T-helper 17 cell (primary cell): Measurements from ENCODE around the gene SLC35A1. TPM values are rescaled to one million over a fixed set of nuclear protein-coding genes. Genes with fewer than 3 reads are reported as not detected.
"Not testable (repeated sequence)": the region's sequence is repeated elsewhere in the genome, so short reads cannot be mapped to it uniquely, and the experiment has no call there.

Experiments used
- ATAC-seq: fragments of 150-1000 bp; cut with Tn5 transposase; 2 replicates; pipeline ENCODE4 v1.10.0; 2021; ENCODE audit warnings: mild to moderate bottlenecking, moderate library complexity
- DNase-seq, 3 donors: peaks; one replicate each; pipeline versions ENCODE4 v3.0.0 to v3.0.0-alpha.2; 2020 to 2021
- H3K9me3 ChIP-seq: one replicate; pipeline ENCODE4 v1.7.0; 2013; ENCODE audit warnings: low read length, mild to moderate bottlenecking; ENCODE audit not compliant: control insufficient read depth, poor library complexity, severe bottlenecking
- H3K27ac Mint-ChIP-seq: one replicate; pipeline ENCODE4 v1.8.0; 2022; ENCODE audit warnings: mild to moderate bottlenecking, moderate library complexity, mixed read lengths
- H3K27me3 Mint-ChIP-seq: one replicate; pipeline ENCODE4 v1.8.0; 2022; ENCODE audit warnings: mixed read lengths
- H3K36me3 Mint-ChIP-seq: one replicate; pipeline ENCODE4 v1.8.0; 2022; ENCODE audit warnings: low read depth, mixed read lengths
- H3K4me1 Mint-ChIP-seq: one replicate; pipeline ENCODE4 v1.8.0; 2022; ENCODE audit warnings: mild to moderate bottlenecking, mixed read lengths
- H3K4me3 Mint-ChIP-seq: one replicate; pipeline ENCODE4 v1.8.0; 2022; ENCODE audit warnings: mild to moderate bottlenecking, moderate library complexity, mixed read lengths
- total RNA-seq, 4 donors: library from RNA in 2 of 4; stranded (reverse) in 2 of 4; gene quantifications; one replicate each; pipeline ENCODE4 v1.2.3 and lab custom pipeline; 2022 to 2026

Gene SLC35A1
- total RNA-seq, 2 donors from 2014 or later = 9.7 to 10.2 TPM

DNA sequence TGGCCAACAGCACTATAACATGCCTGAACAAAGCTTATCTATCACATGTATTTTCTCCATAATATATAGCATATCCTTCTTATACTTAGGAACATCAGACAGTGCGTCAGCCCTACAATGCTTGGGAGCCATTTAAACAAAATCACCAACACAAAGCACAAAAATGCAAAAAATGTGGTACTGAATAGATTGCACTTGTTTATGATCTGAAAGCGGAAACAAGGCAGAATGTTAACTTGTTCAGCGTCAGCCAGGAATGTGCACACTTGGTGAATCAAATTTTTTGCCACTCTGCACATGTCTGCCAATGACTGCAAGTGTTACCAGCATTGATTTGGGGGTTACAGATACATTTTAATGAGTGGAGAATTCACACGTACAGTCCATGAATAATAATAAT lies 14.8 kb downstream of the SLC35A1 start:
- H3K9me3 ChIP-seq = no peaks in the 10 kb centered on the region
- ATAC-seq (no peak), DNase-seq (no peak)
- Mint-ChIP-seq H3K27me3 (no peaks in the 10 kb centered on the region), H3K4me3 (no peak overlapping the region), H3K4me1 (peaks cover 14% of the 10 kb centered on the region), H3K27ac (no peak overlapping the region), H3K36me3 (peaks cover 6% of the 10 kb centered on the region)

DNA sequence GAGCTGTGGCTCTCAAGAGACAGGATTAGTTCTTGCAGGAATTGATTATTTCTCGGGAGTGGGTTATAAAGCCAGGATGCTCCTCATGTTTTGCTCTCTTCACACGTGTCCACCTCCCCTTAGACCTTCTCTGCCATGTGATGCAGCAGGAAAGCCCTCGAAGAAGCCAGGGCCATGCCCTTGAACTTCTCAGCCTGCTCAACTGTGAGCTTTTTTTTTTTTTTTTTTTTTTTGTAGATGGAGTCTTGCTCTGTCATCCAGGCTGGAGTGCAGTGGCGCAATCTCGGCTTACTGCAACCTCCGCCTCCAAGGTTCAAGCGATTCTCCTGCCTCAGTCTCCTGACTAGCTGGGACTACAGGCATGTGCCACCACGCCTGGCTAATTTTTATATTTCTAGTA lies 16.6 kb downstream of the SLC35A1 start:
- DNase-seq, H3K4me1 Mint-ChIP-seq, H3K4me3 Mint-ChIP-seq, ATAC-seq, H3K27me3 Mint-ChIP-seq, H3K9me3 ChIP-seq, H3K27ac Mint-ChIP-seq, H3K36me3 Mint-ChIP-seq: not testable (repeated sequence)

DNA sequence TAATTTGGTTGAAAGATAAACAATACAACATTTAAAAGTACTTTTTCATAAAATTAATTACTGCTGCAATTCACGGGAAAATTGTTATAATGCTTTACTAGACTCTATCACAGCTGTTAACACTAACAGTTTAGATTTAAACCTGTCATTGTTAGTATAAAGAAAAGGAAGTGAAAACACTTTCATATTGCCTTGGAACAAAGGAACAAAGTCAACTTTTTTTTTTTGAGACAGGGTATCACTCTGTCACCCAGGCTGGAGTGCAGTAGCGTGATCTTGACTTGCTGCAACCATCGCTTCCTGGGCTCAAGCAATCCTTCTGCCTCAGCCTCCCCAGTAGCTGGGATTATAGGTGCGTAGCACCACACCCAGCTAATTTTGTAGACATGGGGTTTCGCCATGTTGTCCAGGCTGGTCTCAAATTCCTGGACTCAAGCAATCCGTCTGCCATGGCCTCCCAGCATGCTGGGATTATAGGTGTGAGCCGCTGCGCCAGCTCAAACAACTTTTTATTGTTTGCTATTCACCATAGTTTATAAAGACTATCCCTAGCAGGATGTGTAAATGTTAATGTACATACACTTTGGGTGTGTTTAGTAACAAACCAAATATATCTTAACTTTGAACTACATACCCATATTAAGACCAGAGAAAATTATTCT lies 22.1 kb downstream of the SLC35A1 start:
- H3K27me3 Mint-ChIP-seq = no peaks in the 10 kb centered on the region
- ATAC-seq = no peak

DNA sequence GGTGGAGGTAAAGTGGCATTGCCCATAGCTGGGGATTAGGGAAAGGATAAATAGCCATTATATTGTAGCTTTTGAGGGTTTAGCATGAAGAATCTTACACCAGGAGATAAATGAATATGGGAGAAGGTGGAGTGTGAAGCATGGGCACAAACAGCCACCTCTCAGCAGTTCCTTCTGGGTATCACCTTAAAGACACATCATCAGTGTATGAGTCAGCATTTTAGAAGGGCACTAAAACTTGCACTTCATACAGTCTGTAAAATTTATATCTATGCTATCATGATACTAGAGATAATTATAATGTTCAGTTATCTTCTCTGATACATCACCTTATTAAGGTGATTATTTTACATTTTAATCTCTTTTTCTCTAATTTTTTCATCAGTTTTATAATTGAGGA lies 25.3 kb downstream of the SLC35A1 start:
- H3K4me3 Mint-ChIP-seq = no peak overlapping the region
- H3K36me3 Mint-ChIP-seq = peaks cover 4% of the 10 kb centered on the region
- no peaks in the 10 kb centered on the region for H3K9me3 ChIP-seq
- peaks cover 3% of the 10 kb centered on the region for H3K4me1 Mint-ChIP-seq
- no peak overlapping the region for H3K27ac Mint-ChIP-seq
- H3K27me3 Mint-ChIP-seq = no peaks in the 10 kb centered on the region
- ATAC-seq (no peak), DNase-seq (no peak)

More for the DNA sequence above, 22.1 kb downstream of the SLC35A1 start:
- peaks cover 2% of the 10 kb centered on the region for H3K36me3 Mint-ChIP-seq
- H3K27ac Mint-ChIP-seq = no peak overlapping the region
- peaks cover 2% of the 10 kb centered on the region for H3K4me1 Mint-ChIP-seq
- DNase-seq = no peak
- no peak overlapping the region for H3K4me3 Mint-ChIP-seq
- H3K9me3 ChIP-seq = no peaks in the 10 kb centered on the region

DNA sequence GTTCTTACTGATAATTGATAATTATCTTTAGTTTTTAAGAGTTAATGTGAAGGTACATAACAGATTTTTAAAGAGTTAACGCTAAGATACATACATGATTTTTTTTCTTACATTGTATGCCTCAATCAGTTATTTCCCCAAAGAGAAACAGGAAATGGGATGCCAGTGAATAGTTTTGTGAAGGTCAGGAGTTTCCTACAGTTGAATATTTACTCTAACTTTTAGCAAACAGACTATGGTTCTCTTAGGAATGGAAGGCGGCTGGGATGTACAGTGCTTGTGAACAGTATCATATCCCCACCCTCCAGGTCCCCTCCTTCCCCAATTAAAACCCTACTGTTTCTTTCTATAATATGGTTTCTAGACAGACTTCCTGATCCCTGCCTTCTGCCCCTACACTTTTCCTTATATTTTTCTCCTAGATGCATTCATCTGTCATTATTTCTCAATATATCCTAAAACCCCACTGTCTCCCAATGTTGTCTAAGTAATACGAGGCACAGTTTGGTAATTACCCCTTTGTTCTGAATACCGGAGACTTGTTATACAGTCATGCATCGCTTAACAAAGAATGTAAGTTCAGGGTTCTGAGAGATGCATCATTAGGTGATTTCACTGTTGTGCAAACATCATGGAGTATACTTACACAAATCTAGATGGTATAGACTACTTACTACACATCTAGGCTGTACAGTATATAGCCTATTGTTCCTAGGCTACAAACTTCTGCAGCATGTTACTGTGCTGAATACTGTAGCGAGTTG lies 29.2 kb downstream of the SLC35A1 start:
- no peaks in the 10 kb centered on the region for H3K9me3 ChIP-seq
- ATAC-seq = no peak
- Mint-ChIP-seq H3K4me1 (peaks cover 7% of the 10 kb centered on the region), H3K36me3 (peaks cover 6% of the 10 kb centered on the region), H3K4me3 (no peak overlapping the region), H3K27ac (no peak overlapping the region), H3K27me3 (no peaks in the 10 kb centered on the region)
- no peak for DNase-seq

DNA sequence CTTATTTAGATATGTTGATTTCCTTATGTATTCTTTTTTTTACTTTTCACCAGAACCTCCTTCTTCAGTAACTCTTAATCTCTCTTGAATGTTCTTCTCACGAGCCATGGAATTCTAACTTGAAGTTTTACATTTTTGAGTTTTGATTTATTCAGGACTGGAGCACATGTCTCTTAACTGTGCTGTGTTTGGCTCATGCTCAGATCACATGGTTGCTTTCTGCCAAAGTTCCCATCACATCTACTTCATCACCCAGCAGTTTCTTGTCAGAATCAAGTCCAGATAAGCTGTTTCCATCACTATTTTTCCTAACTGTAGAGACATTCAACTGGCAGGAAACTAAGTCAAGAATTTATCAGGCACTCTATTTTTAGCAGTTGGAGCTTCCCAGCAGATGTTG lies 31.7 kb downstream of the SLC35A1 start:
- Mint-ChIP-seq H3K27me3 (no peaks in the 10 kb centered on the region), H3K4me1 (peaks cover 7% of the 10 kb centered on the region), H3K27ac (peak overlapping the region; percentile 71), H3K36me3 (peaks cover 5% of the 10 kb centered on the region), H3K4me3 (no peak overlapping the region)
- DNase-seq (no peak), ATAC-seq (no peak)
- no peaks in the 10 kb centered on the region for H3K9me3 ChIP-seq

DNA sequence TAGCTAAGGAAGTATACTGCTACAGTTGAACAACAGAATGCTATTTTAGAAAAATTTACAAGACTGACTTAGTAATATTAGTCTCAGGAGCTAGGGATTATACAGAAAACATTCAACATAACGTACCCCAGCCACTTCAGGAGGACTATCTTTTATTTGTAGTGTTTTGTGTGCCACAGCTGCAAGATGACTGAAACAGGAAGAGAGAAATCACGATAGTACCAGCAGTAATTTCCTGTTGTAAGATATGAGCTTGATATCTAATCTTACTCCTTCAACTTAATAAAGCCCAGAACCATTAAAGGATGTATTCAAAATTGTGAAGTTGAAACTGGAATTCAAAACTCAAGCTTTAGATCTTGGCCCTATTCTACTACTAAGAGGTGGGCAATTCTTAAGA lies 42.1 kb downstream of the SLC35A1 start:
- peaks cover 8% of the 10 kb centered on the region for H3K36me3 Mint-ChIP-seq
- no peak for ATAC-seq

DNA sequence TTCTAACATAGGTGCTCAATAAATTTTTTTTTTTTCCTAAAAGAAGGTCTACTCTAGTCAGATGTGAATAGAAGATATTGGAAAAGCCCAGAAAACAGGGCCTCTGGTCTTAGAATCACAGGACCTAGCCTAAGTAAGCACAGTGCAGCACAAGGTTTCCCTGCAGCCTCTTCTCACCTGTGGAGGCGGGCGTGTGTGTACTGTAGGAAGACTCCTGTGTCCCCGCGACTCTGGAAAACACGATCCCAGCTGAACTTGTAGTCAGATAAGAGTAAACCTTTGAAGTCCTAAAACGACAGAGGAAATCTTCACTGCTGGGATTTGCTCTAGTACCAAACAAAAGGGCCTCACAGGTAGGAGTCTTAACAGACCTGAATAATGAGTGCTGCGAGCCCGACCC lies 45.7 kb downstream of the SLC35A1 start:
- Mint-ChIP-seq H3K4me3 (no peak overlapping the region), H3K27ac (no peak overlapping the region), H3K36me3 (peaks cover 7% of the 10 kb centered on the region), H3K4me1 (peaks cover 8% of the 10 kb centered on the region), H3K27me3 (no peaks in the 10 kb centered on the region)
- no peak for DNase-seq
- no peaks in the 10 kb centered on the region for H3K9me3 ChIP-seq
- ATAC-seq = no peak

More for the DNA sequence above, 42.1 kb downstream of the SLC35A1 start:
- DNase-seq = no peak
- H3K9me3 ChIP-seq = no peaks in the 10 kb centered on the region
- no peak overlapping the region for H3K4me3 Mint-ChIP-seq
- H3K4me1 Mint-ChIP-seq = peaks cover 8% of the 10 kb centered on the region
- H3K27me3 Mint-ChIP-seq = no peaks in the 10 kb centered on the region
- peak overlapping the region; percentile 54 for H3K27ac Mint-ChIP-seq

DNA sequence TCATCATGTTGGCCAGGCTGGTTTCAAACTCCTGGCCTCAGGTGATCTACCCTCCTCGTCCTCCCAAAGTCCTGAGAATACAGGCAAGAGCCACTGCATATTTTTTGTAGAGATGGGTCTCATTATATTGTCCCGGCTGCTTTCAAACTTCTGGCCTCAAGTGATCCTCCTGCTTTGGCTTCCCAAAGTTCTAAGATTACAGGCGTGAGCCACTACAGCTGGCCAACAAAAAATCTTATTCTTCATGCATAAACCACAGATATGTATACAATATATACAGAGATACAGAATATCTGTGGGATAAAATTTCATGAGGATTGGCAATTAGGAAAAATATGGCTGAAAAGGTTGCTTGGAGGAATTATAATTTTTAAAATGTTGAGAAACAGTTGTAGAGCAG lies 49.9 kb downstream of the SLC35A1 start:
- Mint-ChIP-seq H3K27me3 (no peaks in the 10 kb centered on the region), H3K27ac (no peak overlapping the region), H3K4me1 (peaks cover 2% of the 10 kb centered on the region), H3K36me3 (peaks cover 4% of the 10 kb centered on the region), H3K4me3 (no peak overlapping the region)
- DNase-seq (no peak), ATAC-seq (no peak)
- H3K9me3 ChIP-seq = no peaks in the 10 kb centered on the region

DNA sequence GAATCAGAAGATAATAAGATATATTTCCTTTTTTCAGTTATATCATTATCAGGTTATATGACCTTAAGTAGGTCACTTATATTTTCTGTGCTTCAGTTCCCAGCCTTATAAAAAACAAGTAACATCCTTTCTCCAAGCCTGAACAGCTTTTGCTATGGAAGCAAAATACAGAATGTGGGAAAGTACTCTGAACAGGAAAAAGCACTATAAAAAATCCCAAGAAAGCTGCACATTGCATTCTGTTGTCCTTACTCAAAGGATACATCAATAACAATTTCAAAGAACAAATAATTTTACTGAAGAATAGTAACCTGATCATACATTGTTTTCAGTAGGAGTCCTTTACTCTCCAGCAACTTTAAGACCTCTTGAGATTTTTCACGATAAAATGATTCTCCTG lies 56.4 kb downstream of the SLC35A1 start:
- H3K36me3 Mint-ChIP-seq = peaks cover 5% of the 10 kb centered on the region
- peaks cover 17% of the 10 kb centered on the region for H3K4me1 Mint-ChIP-seq
- no peaks in the 10 kb centered on the region for H3K27me3 Mint-ChIP-seq
- no peaks in the 10 kb centered on the region for H3K9me3 ChIP-seq
- DNase-seq (no peak), ATAC-seq (no peak)
- no peak overlapping the region for H3K4me3 Mint-ChIP-seq
- H3K27ac Mint-ChIP-seq = peak overlapping the region; percentile 69

DNA sequence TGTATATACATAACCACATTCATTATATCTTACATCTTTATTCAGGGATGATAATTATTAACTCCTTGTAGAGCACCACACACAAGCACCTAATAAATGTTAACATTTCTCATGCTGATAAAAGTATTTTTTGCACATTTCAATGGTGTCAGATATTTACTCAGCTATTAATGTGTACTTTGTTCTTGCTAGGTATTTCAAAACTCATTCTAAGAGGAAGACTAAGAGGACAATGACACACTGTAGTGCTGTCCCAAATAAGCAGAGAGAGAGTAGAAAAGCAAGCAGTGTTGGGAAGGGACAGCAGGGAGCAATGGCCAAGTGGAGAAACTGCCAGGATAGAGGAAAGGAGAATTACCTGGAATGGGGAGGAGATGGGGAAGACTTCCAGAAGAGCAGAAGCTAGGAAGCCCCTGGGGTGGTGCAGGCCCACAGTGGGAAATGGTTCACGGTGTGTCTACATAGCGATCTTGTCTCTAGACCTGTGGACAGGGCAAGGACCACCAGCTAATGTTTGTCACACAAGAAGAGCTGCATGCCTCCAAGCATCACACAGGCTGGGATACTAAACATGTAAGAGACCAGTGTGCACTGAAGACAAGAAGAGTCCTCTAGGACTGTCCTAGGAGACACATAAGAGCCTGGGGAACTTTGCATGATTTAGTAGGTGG lies 61.7 kb downstream of the SLC35A1 start:
- ATAC-seq = no peak
- H3K27ac Mint-ChIP-seq = peak overlapping the region; percentile 37
- H3K9me3 ChIP-seq = no peaks in the 10 kb centered on the region
- peaks cover 6% of the 10 kb centered on the region for H3K36me3 Mint-ChIP-seq
- DNase-seq = no peak
- H3K4me1 Mint-ChIP-seq = peaks cover 9% of the 10 kb centered on the region
- no peaks in the 10 kb centered on the region for H3K27me3 Mint-ChIP-seq
- H3K4me3 Mint-ChIP-seq = no peak overlapping the region

DNA sequence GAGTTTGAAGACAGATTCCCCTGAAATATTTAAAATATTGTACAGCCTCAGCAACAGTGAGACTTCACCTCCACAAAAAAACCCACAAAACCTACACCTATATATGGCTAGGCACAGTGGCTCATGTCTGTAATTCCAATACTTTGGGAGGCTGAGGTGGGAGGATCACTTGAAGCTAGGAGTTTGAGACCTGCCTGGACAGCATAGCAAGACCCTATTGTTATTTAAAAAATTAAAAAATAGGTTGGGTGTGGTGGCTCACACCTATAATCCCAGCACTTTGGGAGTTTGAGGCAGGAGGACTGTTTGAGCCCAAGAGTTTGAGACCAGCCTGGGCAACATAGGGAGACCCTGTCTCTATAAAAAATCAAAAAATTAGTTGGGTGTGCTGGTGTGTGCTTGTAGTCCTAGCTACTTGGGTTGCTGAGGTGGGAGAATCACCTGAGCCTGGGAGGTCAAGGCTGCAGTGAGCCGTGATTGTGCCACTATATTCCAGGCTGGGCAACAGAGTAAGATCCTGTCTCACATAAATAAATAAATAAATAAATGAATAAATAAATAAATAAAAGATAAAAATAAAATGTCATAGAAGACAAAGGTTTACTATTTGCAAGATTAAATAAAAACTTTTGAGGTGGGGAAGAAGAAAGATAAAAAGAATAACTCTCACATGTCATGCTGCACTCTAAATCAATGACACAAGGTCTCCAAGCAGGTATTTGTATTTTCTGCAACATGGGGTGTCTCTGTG lies 65.9 kb downstream of the SLC35A1 start:
- Mint-ChIP-seq H3K27ac (no peak overlapping the region), H3K4me3 (no peak overlapping the region), H3K36me3 (peaks cover 5% of the 10 kb centered on the region), H3K27me3 (no peaks in the 10 kb centered on the region), H3K4me1 (no peaks in the 10 kb centered on the region)
- ATAC-seq (no peak), DNase-seq (no peak)
- no peaks in the 10 kb centered on the region for H3K9me3 ChIP-seq

DNA sequence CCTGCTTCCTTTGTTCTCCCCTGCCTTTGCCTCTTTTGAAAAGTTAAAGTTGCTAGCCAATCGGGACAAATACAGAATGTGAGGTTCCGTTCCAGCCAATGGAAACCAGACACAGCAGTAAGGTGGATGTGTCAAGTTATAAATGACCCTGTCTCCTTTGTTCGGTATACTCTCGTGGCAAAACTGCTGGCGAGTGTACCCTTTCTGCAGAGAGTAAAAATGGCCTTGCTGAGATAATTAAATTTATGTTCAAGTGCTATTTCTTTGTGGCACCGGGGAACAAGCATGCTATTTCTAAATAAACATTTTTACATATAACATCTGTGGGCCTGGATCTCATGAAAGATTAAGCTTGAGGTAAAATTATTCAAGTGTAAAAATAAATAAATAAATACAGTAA lies 66.8 kb downstream of the SLC35A1 start:
- Mint-ChIP-seq H3K27ac (no peak overlapping the region), H3K27me3 (no peaks in the 10 kb centered on the region), H3K4me3 (no peak overlapping the region), H3K36me3 (peaks cover 6% of the 10 kb centered on the region), H3K4me1 (peaks cover under 1% of the 10 kb centered on the region)
- ATAC-seq = no peak
- DNase-seq = no peak
- no peaks in the 10 kb centered on the region for H3K9me3 ChIP-seq
